ENCODE measurements around the gene NRG2.

Gene NRG2

DNA sequence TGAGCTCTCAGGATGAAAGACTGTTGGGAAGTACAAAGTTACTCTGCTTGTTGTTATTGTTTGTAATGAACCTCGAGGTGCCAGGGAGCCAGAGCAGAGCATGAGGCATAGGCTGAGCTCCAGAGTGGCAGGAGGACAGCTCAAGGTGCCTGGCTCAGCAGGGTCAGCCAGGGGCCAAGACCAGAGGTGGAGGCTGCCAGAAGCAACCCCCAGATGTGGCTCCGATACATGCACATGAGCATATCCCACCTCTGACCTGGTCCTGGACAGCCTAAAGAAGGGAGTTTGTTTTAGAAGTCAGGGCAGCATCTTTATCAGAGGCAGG, 141.9 kb downstream of the NRG2 start:
- no peak for DNase-seq

DNA sequence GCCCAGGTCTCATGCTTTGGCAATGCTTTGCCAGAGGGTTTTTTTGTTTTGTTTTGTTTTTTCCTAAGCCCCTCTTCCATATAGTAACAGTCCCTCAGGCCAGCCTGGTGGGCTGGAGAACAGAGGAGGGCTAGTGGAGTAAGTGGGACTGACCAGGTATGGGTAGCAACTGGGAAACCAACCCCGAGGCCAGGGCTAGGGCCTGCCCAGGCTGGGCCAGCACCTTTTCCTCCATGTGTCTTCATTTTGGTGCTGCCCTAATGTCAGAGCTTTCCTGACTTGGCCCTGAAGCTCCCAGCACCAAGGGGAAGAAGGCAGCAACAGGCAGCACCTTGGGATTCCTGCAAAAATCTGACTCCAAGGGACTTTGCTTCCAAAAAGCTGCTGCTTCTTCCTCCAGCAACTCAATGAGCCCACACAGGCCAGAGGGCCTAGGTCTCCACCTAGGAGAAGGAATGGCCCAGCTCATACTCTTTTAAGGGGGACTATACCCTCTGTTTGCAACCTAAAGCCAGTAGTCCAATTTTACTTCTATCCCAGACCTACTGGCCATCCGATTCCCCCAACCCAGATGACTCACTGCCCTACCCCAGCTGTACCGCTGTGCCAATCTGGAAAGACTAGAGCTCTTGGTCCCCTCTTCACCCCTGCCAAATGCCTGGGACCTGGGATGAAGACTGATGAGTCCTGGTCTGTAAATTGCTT, 142.4 kb downstream of the NRG2 start:
- no peak for DNase-seq

DNA sequence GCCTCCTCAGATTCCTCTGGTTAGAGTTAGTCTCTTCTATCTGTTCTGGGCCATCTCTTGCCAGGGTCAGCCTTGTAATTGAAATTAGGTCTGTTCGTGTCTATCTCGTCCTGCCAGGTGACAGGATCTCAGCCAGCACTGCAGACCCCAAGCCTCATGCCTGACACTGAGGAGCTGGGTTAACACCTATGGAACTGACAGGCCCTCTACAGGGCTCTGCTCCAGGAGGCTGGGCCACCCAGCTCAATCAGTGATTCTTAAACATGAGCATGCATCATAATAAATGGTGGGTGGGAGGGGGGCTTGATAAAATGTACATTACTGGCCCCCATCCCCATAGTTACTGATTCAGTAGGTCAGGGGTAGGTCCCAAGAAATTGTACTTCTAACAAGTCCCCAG, 144.1 kb downstream of the NRG2 start:
- DNase-seq: no peak

DNA sequence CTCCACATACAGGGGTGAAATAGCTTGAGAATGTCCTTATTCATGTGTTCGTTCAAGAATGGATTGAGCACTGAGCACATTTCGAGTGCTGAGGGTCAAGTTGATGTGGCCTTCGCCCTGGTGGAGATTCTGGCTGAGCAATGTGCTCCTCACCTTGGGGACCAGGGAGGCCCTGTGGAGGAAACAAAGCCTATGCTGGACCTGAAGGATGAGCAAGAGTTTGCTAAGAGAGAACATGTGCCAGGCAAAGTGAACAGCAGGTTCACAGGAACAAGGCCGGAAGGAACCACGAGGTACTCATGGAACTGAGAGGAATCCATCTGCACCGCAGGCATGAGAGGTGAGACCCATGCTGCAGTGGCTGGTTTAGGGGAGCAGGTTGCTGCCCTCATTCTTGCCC, 145.1 kb downstream of the NRG2 start:
- no peak for DNase-seq

DNA sequence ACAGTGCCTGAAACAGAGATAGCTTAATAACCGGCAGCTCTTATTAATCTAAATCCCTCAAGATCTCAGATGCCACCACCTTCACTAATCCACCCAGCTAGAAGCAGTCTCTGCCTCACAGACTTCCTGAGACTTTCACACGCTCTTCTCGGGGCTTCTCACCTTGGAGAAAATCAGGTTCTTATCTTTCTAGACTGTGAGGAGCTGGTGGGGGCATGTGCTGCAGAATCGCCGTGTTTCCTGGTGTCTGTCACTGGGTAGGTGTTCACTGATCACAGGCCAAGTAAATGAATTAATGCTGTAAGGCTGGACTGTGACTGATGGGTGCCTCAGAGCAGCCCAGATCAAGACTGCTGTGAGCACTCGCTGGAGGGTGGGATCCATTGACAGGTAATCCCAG, 145.8 kb downstream of the NRG2 start:
- no peak for DNase-seq

DNA sequence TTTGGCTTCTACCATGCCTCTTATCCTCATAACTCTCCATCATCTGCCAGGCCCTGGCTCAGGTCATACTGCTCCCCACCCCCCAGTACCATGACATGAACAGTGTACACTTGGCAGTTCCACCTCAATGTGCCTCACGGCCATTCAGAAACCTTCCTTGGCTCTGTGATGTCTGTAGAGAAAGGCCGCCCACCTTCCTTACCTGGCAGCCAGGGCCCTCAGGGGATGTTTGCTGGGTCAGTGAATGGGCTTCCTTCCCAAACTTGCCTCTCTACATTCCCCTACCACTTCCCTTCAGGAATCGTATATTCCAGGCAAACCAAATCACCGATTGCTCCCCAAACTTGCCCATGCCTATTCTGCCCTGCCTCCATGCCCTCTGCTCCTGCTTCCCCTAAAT, 146.4 kb downstream of the NRG2 start:
- DNase-seq: no peak

DNA sequence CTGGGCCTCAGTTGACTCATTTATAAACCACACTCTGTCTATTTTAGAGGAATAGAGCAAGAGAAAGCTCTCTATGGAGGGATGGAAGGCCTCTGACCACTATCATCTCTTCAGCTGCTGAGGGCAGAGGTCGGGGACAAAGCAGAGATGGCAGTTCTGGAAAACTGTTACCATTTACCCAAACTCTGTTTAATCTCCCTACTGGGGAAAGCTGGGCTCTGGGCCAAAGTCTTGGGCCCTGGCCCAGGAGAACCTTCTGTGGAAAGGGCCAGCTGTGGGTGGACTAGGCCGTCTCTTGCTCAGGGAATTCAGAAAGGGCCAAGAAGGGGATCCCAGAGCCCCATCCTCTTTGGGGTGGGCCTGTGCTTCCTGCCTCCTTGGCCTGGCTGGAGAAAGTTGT, 147.5 kb downstream of the NRG2 start:
- no peak for DNase-seq

DNA sequence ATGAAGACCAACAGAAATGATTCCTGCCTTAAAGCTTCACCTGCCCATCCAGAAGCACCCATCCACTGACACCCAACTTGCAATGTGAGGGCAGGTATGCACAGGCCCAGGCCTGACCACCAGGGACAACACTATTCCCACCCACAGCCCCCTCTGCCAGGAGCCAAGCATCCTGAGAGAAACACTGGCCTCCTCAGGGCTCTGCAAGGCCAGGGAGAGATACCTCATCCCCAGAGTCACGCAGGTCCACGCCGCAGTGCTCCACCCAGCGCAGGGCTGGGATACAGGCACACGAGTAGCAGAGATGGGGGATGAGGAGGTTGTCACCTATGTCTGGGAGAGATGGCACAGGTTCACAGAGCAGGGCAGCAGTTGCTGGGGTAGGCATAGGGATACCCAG, 148.1 kb downstream of the NRG2 start:
- no peak for DNase-seq

DNA sequence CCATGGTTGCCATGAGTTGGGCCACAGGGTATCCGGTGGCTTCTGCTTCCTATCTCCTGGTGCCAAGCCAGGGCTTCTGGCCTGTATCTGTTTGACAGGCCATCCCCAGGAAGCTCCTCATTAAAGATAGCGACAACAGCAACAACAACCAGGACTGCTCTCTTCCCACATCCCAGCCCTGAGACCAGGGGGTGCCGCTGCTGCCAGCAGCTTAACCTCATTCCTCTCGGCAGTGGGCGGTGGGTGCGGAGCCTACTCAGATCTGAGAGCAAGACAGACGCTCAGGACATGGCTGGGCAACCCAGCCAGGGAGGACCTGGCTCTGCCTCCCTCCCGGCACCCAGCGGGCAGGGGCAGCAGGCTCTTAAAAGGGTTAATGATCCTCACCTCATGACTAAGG, 149.2 kb downstream of the NRG2 start:
- DNase-seq: no peak

DNA sequence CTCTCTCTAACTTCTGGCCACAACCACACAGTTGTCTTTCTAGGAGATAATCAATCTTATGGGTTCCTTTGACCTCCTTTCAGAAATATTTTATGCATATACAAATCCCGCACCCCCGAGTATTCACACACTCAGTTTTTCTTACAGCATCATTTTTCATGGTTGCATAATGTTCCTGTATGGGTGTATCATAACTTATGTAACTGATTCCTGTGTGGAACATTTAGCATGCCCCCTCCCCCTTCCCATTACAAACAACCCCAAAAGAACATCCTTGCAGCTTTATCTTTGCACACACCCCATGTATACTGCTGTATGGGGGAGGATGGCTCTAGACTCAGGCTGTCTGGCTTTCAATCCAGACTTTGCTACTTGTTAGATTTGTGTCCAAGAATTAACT, 153.7 kb downstream of the NRG2 start:
- no peak for DNase-seq

DNA sequence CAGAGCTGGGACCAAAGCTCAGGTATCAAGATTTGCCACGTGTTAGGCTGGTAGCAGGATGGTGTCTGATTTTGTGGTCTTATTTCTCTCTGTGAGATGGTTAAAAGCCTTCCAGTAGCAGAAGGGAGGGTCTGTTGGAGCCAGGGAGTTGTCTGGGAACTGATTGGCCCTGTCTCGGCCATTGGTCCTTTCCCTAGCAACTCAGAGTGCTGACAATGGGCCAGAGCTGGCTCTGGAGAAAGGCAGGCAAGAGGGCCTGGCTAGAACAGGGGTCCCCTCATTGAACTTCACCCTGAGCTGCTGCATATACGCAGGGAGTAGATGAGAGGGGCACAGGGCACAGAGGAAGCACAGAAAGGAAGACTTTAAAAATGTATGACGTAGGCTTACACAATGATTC, 154.7 kb downstream of the NRG2 start:
- no peak for DNase-seq

DNA sequence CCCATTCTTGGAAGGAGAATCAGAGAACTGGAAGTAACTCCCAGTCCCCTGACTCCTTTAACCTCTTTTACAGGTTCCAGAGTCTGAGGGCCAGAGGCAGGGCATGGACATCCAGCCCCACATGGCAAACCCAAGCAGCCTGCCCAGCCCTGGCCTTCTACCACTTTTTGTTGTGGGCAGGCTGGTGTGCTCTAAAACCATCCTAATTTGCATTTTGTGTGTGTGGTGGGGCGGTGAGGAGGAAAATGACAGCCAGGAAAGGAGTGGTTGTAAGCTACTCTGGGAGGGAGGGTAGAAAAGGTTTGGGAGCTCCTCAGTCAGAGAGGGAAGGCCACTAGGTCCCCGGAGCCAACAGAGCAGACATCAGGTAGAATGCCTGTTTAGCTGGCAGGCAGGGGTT, 156.9 kb downstream of the NRG2 start:
- no peak for DNase-seq

DNA sequence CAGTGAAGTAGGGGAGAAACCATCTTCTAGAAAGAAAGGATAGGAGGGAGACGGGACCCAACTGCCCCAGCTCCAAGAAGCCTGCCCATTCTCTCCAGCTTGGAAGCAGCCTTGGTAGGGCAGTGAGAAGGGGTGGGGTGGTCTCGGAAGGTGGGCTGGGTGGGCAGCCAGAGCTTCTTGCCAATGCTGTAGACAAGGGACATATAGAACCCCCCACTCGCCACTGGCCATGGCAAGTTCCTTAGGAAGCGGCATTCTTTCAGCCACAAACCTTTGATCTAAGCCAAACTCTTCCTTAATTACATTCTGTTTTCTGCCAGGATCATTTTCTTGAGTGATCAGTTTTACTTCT, 157.3 kb downstream of the NRG2 start:
- DNase-seq: no peak

DNA sequence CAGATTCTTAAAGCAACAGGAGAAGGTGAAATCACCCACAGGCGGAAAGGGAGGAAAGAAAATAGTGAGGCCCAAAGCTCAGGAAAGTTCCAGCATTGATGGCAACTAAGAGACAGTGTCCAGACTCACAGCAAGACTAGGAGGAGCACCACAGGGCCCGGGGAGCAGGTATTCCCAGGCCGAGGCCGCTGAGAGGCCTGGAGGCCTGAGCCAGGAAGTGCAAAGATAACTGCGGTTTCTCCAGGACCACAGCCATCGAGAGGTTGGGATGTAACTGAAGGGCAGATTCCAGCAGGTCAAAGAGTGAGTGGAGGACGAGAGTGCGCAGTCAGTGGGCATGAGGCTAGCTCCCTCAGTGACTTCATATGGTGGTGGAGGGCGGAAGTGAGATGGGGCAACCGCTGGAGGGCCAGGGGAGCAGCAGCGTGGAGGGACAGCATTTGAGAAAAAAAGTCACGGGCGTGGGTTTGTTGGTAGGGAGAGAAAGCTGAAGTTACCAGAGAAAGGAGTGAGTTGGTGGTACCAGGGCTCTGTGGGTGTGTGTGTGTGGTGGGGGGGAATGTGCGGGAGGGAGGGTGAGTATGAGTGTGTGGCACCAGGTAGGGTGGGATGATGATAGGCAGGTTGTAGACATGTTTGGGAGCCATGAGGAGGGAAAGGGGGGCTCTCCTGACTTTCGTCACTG, 157.8 kb downstream of the NRG2 start:
- no peak for DNase-seq

DNA sequence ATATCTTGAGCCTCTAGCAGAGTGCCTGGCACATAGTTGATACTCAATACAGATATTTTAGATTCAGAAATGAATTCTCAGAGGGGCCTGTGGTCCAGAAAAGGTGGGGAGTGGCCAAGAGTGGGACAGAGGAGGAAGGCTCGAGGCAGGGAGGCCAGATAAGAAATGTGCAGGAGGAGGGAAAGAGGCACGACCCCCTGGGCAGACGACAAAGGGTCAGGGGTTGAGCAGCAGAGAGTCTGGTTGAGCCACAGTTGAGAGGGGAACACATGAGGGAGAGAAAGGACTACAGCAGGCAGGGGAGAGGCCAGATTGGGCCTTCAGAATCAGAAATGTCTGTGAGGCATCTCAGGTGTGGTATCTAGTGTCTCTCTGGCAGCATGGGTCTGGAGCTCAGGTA, 158.4 kb downstream of the NRG2 start:
- no peak for DNase-seq

DNA sequence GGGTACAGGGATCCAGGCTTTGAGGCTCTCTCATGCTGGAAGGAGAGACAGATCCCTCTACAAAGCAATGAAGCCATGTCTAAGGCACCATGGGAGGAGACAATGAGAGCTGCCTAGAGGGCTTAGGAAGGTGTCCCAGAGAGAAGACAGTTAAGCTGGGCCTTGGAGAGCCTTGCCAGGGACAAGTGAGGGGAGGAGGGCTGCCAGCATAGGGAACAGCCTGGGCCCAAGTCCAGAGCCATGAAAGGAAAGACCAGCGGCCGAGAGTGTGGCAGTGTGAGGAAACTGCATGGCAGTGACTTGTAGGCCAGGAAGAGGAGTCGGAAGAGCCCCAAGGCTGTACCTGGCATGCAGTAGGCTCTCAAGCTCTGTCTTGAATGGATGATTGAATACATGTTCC, 159.0 kb downstream of the NRG2 start:
- DNase-seq: no peak

DNA sequence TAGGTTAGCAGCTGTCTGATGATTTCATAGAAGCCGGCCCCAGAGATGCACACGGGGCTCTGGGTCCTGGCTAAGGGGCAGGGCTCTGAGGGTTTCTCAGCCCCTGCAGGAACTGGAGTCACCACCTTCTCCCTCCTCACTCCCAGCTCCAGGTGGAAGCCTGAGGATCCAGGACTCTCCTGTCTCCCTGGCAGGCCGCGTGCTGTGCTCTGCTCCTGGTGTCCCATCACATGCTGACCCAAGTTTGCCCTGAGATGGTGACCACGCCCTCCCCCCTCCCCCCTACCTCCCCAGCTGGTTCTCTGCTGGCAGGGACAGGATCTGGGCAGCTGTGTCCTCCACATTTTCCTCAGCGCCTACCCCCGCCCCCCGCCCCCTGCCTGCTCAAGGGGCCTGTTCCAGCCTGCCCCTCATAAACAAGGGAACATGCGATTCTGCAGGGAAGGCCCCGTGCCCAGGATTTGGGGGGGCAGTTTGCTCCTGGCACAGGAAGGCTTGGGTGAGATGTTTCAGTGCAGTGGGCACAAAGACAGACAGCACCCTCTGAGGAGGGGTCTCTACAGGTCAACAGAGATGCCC, 160.0 kb downstream of the NRG2 start:
- DNase-seq: no peak

DNA sequence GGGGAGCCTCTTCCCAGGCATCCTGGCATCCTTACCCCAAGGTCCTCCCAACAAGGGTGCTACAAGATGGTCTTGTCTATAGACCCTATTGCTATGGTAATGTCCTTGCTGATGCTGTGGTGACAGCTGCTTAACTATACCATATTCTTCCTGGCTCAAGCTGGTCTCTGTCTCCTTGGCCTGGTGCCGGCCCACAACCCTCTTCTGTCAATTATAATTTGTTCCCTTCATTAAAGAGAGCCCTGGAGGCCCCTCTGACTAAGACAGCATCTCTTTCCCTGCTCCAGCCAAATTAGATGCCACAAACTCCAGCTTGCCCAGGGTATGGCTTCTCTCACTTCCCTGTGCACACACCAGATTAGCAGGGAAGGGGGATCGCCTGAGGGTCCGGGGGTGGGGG, 160.8 kb downstream of the NRG2 start:
- DNase-seq: no peak

DNA sequence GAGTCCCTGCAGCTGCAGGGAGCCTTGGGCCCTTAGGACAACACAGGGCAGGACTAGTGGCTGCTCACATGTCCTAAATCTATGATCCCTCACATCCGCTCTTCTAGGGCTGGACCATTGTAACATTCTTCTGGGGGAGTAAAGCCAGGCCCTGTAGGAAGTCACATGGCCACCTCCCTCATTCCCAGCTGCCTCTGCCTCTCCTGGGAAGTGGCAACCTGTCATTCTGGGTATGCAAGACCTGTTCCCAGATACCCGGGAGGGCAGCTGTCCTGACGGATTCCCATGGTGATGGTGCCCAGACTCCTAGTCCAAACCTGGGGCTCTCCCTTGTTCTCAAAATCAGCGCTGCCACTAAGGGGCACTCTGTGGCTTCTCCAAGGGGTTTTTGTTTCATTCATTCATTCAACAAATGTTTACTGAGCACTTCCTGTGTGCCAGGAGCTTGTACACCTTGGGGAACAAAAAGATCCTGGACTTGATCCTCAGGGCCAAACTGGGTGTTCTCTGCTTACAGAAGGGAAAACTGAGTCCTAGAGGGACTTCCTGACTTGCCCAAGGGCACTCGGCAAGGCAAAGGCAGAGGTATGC, 161.9 kb downstream of the NRG2 start:
- no peak for DNase-seq

DNA sequence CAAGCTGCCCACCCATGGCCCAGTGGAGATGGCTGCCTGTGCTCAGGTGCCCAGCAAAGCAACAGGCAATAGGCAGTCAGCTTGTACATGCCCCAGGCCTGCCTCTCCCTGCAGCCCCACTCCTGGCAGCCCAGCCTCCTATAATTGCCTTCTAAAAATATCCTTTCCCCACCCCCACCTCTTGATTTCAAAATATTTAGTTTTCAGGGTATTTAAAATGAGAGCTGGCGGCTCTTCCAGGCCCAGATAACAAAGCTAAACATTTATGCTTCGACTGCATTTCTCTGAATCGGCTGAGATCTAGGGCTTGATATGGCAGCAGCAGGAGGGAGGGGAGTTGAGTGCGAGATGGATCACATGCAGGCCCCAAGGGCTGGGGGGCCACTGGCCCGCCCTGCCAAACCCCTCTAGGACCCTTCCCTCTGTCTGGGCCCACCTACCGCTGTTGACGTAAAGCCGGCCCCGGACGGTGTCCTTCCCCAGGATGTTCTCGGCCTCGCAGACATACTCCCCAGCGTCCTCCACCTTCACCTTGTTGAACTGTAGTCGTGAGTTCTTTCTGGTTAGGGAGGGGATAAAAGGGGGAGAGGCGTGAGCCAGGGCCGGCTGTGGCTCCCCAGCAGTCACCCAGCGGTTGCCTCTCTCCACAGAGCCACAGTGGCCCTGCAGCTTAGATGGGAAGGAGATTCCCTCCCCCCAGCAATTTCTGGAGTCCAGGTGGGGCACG, 162.5 kb downstream of the NRG2 start:
- DNase-seq: no peak

DNA sequence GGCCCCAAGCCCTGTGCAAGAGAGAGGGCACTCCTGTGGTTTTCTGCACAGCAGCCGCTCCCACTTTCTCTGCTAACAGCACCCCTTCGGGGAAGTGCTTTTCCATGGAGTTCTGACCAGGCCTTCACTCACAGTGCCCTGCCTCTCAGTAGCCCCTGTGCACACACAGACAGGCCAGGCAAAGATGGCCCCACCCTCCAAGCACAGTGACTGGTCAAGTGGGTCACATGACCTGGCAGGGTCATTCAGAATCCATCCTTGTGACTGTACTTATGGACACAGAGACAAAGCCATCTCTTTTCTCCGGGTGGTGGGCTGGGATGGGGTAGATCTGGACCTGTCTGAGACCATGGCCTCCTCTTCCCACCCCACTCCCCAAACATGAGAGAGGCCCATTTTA, 165.0 kb downstream of the NRG2 start:
- DNase-seq: peak in 1 of 3 donors; percentile 3

DNA sequence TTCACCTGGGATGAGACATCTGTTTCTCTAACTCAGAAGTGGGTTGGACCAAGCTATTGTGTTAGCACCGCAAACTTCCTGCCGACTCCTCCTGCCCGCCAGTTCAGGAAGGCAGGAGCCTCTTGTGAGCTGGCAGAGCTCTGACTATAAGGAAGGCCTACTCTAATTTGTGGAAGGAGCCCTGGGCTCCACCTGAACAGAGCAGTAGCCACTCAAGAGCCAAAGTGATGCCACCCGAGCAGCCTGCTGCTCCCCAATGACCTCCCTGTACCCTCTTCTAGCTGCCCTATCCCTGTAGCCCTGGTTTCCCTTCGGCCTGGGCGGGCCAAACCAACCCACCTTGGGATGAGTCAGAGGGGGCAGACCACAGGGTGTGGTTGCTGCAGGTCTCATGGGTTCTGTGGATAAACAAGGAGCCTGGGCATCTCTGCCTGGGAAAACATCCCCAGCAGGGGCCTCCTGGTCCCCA, 165.9 kb downstream of the NRG2 start:
- DNase-seq: no peak

DNA sequence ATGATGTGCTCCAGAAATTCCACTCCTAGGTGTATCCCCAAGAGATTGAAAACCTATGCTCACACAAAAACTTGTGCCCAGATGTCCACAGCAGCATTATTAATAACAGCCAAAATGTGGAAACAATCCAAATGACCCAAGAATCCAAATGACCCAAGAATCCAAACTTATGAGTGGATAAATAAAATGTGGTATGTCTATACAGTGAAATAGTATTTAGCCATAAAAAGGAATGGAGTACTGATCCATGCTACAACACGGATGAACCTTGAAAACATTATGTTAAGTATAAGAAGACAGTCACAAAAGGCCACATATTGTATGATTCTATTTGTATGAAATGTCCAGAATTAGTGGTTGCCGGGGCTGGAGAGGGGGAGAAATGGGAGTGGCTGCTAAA, 167.1 kb downstream of the NRG2 start:
- DNase-seq: no peak
